Muscle of back (tissue), 11 donors: ENCODE data around the gene REXO1. TPM values are rescaled to one million over a fixed set of nuclear protein-coding genes. Genes with fewer than 3 reads are reported as not detected.

Experiments used
- DNase-seq, 3 donors: peaks; one replicate each; pipeline versions ENCODE4 v3.0.0 to v3.0.0-alpha.2; 2013
- polyA plus RNA-seq, 10 donors: library from polyadenylated mRNA; unstranded; fragments of 120-200 nt; gene quantifications; one replicate each; pipeline ENCODE4 v1.2.1, GENCODE V29; 2013; ENCODE audit not compliant: insufficient read length in 10 of 10

REXO1 gene
- polyA plus RNA-seq, 10 donors = 16.1 to 27.6 (median 23.0) TPM

DNA sequence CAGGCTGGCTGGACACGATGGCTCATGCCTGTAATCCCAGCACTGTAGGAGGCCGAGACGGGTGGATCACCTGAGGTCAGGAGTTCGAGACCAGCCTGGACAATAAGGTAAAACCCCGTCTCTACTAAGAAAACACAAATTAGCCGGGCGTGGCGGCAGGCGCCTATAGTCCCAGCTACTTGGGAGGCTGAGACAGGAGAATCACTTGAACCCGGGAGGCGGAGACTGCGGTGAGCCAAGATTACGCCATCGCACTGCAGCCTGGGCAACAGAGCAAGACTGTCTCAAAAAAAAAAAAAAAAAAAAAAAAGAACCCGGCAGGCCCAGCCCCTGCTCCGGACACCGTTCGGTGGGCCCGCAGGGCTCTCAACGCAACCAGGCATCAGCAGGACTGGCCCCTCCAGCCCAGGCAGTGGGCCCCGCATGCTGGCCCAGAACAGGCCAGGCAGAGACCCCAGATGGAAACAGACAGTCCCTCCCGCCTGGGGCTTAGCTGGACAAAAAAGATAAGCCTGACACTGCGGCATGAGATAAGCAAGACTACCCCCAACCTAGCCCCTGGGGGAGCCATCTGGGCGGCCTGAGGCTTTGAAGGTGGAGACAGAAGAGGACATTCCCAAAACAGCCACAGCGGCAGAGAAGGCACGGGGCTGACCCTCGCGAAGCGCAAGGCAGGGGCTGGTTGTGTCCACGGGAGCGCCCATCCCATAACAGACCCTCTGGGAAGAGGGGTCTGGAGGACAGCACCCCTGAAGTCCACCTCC lies 11.6 kb downstream of the REXO1 start:
- DNase-seq = no peak

DNA sequence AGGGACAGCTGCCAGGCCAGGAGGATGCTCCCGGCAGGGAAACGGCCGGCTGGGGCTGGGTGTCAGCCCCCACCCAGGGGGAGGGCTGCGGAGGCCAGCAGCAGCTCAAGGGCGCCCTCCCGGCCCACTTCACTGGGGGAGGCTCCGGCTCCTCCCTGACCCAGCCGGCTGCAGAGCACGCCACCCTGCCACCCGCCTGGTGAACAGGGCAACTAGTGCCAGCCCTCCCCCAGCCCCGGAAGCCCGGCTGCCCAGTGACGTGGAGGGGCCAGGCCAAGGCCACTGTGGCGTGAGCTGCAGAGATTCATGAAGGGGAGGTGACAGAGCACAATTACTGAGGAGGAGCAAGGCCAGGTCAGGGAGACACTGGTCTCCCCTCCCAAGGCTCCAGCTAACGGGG lies 14.7 kb downstream of the REXO1 start:
- DNase-seq = no peak

DNA sequence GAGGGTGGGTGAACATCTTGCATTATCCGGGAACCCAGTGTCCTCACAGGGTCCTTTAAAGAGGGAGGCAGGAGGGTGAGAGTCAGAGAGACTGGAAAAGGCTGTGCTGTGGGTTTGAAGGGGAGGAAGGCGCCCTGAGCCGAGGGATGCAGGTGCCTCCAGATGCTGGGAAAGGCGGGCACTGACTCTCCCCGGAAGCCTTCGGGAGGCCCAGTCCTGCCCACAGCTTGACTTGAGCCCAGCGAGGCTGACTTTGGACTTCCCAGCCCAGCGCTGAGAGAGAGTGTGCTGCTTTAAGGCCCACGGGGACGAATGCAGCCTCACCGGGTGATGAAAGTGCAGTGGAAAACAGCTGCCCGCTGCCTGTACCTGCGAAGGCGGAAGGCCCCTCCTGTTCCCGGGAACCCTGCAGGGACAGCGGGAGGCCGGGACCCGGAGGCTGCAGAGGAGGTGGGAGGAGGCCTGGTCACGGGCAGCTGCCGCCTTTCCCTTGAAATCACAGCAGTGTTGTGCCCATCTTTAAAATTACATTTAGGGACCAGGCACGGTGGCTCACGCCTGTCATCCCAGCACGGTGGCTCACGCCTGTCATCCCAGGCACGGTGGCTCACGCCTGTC lies 16.1 kb downstream of the REXO1 start:
- DNase-seq = no peak

DNA sequence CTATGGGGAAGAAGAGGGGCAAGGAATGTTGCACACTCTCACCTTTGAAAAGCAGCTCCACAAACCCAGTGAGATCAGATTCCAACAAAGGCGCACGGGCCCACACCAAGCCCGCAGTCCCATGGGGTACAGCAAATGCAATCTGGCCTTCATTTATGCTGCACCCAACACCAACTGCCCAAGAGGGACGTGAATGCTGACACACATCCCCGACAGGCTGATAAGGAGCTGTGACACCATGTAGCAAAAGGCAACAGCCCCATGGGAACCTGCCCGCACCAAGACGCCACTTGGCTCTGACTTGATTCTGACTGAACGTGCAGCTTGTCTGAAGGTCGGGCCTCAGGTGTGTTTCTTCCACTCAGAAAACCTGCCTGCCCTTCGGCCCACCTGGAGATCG lies 17.3 kb downstream of the REXO1 start:
- no peak for DNase-seq

DNA sequence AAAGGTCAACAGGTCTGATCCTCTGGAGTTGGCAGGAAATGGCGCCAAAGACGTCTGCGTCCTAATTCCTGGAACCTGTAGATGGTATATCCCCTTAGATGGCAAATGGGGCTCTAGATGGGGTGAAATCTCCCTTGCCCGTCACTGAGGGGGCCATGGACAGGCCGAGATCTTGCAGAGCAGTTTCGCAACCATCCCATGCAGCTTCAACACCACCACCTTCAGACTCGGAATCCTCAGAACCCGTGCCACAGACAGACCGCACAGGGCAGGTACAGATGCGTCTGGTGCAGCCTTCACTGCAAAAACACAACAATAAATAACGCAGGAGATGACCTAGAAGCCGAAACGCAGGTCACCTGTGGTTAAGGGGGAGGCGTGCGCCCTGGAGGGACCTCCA lies 17.7 kb downstream of the REXO1 start:
- DNase-seq = no peak

DNA sequence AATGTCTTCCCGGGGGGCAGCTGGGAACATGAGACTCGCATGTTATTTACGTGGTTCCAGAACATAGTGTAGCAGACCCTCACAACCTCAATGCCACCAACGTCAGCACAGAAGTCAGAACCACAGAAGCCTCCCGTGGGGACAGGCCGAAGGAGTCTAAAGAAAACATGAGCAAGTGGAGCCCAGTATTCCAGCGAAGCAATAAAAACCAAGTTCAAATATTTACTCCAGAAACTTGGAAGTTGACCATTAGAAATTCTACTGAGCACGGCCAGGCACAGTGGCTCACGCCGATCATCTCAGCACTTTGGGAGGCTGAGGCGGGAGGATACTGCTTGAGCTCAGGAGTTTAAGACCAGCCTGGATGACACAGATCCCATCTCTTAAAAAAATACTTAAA lies 18.3 kb downstream of the REXO1 start:
- DNase-seq = no peak

DNA sequence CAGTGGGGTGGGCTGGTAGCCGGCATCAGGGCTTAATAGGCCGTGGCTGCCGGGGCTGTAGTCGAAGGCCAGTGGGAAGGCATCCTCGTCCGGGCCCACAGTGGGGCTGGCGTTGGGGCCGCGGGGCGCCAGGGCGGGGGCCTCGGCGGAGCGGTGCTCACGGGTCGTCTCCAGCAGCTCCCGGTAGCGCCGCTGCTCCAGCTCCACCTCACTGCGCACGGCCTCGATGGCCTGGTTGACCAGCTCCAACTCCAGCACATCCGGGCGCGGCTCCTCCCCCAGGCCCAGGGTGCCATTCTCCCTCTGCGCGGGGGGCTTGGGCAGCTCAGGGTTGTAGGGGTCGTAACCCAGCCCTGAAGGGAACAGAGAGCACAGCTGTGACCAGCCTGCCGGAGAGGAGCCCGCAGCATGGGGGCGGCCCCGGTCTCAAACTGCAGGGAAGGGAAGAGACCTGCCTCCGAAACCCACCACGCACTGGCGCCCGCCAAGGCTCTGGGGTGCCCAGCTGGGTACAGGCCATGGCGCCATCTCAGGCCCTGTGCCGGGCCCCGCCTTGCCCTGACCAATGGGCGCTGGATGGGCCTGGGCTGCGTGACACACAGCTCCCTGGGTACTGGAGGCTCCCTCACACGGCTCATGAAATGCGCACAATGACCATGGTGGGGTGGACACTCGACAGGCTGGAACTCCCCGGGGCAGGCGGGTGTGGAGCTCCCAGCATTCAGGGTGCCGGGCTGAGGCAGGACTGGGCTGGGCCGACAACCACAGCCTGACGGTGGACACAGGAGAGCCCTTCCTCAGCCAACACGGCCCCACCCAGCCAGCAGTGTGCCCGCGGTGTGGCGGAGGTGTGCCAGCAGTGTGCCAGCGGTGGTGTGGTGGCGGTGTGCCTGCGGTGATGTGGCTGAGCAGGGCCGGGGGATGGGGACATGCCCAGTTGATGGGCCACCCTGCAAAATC lies 19.7 kb downstream of the REXO1 start:
- no peak for DNase-seq

DNA sequence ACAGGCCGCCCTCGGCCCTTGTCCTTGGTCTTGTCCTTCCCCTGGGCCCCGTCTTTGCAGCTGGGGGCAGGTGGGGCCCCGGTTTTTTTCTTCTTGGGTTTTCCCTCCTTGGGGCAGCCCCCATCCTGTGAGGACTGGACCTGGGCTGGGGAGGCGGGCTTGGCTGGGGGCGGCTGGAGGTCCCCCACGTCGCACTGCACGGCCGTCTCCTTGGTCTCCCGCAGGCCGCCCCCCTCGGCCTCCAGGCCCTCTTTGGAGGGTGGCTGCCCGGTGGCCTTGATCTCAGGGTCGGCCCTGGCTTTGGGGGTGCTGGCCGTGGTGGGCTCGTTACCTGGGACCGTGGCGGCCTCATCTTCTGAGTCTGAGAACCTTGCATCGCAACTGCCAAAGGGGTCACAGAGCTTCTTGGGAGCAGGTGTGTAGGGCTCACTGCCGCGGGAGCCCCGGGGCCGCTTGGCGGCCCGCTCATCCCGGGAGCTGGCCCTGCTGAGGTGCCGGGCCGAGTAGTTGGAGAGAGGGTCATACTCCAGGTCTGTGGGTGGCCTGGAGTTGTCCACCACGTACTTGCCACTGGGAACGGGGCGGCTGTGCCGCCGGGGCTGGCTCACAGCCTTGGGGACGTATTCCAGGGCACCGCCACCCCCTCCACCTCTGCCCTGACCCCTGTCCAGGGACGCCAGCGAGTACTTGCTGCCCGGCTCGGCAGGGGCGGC lies 20.6 kb downstream of the REXO1 start:
- DNase-seq = no peak

DNA sequence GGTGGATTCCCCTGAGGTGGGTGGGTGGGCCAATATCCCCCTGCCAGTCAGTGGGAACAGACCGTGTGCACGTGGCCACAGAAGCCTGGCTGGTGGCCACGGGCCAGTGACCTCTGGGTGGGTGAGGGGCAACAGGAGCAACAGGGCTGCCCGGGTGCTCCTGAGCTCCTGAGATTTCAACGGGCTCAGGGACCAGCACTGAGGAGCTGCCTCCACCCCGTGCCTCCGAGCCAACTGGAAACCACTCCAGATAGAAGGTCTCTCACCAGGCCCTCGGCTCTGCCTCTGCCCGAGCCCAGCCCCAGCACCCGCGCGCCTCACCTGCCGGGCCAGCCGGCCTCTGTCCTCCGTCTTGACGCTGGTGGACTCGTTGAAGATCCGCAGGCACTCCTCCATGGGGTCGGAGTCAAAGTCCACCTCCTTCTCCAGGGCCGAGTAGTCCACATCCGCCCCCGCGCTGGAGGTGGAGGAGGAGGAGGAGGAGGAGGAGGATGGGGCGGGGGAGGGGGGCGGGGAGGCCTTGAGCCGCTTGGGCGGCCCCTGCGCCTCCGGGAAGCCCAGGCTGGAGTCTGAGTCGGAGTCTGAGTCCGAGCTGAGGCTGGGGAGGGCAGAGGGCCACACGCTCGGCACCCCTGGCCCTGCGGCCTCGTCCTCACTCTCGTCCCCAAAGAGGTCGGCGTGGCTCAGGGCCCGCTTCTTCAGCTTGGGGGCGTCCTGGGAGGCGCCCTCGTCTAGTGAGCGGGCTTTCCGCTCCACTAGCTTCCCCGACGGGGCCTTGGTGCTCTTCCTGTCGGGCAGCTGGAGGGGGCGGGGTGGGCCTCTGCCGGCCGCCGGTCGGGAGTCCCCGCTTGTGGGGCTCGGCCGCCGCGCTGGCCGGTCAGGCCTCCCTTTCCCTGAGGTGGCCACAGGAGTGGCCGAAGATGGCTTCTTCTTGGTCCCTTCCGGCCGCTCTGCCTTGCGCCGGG lies 21.4 kb downstream of the REXO1 start:
- DNase-seq = peak in 1 of 3 donors; percentile 53

DNA sequence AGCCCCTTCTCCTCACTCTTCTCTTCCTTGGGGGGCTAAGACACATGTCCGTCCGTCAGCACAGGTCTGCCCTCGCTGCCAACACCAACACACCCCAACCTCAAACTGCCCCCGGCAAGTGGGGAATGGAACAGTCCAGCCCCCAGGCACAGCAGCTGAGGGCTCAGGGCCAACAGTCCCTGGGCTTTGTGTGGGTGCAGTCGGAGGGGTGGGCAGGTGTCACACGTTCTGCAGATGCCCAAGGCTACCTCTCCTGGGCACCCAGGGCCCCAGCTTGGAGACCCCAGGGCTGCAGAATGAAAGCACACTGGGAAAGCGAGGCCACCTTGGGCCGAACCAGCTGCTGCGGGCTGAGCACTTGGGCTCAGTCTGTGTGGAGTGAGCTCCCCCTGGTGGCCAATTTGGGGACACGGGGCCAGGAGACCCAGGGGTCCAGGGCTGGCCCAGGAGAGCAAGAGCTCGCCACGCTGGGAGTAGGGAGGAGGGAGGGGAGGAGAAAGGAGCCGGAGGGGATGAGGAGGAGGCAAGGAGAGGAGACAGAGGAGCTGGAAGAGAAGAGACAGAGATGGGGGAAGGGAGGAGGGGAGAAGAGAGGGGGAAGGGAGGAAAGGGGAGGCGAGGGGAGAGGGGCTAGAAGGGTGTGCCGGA lies 22.2 kb downstream of the REXO1 start:
- peak; percentile 51 to 88 (median 75) for DNase-seq

DNA sequence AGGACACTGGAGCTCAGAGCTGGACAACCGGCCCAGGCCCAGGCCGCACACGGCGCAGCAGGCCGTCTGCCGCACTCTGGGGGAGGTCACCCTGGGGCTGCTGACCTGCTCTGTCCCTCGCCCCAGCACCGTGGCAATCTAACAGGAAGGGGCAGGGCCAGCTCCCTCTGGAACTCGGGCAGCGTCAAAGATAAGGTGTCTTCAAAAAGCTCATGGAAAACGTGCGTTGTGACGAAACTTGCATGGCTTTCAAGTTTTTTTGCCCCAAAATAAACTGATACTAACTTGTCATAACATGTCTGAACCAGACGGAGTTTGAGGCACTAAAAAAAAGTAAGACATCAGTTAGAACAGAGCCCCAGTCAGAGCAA lies 24.0 kb downstream of the REXO1 start:
- no peak for DNase-seq

DNA sequence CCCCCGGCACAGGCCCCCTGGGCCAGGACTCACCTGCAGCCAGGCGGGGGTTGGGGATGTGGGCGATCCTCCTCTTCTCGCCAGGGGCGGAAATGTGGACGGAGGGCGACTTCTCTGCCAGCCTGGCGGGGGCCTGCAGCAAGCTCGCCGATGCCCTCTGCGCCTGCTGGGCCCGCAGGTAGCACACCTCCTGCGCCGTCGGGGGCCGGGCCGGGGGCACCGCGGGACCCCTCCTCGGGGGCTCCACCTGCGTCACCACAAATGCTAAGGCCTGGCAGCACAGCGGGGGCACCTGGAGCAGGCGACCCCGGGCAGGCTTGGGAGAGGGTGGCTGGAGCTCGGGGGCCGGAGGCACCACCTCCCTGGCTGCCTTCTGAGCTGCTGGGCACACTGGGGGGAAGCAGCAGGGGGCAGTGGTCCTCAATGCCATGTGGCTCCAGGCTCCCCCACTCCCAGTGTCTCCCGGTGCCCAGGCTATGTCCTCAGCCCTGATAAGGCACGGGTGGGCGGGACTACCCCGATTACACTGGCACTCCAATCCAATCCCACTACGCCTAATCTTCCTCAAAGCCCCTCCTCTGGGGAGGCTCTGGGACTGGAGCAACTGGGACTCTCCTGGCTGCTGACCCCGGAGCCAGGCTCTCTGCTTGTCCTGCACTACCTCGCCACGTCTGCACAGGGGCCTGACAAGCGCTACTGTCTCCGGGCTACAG lies 24.6 kb downstream of the REXO1 start:
- no peak for DNase-seq

DNA sequence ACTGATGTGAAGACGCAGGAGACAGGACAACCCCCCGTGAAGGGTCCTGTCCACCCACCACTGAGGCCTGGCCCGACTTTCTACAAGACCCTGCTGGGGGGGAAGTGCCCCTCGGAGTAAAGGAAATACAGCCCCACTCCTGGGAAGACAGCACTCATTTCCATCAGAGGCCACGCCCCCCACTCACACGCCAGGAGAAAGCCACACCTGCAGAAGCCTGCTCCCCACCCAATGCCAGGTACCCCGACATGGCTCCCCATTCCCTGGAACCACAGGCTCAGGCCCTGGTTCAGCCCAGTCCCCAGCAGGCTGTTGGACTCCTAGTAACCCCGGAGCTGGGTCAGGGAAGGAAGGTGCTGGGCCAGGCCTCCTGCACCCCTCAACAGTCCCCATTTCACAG lies 25.3 kb downstream of the REXO1 start:
- DNase-seq = no peak

DNA sequence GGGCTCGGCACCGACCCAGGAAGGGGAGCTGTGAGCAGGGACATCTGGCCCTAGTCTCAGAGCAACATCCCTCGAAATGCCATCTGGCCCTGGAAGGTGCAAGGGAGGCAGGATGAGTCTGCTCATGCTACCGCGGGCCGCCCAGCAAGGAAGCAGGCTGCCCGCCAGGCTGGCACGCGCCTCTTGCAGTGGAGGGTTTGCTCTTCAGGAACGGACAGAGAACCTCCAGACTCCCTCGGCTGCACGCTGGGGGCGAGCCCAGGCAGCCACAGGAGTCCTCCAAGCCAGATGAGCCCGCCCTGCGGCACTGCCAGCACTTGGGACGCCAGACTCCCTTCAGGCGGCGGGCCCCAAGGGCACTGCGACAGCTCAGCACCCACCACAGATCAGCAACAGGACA lies 26.1 kb downstream of the REXO1 start:
- DNase-seq = no peak

DNA sequence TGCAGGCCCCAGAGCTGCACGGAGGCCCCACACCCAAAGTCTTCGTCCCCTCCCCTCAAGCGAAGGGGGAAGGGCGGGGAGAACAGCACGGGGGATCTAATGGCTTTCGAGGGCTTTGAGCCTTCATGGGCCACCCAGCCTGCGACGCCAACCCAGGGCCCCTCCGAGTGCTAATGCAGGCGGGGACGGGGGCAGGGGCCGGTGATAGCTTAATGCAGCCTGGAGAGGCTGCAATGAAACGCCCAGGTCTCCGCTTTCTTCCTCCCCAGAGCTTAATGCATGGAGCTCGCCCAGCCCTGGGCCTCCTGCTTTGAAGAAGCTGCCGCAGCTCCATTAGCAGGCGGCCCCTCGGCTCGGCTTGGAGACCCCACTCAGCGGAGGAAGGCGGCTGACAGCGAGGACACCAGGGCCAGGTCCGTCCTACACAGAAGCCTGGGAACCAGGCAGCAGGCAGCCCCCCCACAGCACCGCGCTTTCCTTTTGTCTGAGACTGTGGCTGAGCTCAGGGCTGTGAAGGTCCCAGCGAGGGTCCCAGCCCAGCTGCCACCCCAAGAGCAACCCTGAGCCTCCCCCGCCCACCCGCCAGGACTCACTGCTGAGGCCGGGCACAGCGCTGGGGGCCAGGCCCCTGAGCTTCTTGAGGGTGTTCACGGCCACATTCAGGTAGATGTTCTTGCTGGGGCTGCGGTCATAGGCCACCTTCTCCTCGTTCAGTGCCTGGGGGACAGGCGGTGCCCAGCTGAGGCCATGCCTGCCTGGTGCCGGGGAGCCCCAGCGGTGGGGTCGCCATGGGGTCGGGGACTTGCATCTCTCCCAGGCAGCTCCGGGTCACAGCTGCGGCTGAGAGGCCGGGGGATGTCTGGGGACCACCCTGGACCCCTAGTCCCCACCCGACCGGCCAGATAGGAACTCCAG lies 28.7 kb downstream of the REXO1 start:
- DNase-seq = peak in 1 of 3 donors; percentile 68

DNA sequence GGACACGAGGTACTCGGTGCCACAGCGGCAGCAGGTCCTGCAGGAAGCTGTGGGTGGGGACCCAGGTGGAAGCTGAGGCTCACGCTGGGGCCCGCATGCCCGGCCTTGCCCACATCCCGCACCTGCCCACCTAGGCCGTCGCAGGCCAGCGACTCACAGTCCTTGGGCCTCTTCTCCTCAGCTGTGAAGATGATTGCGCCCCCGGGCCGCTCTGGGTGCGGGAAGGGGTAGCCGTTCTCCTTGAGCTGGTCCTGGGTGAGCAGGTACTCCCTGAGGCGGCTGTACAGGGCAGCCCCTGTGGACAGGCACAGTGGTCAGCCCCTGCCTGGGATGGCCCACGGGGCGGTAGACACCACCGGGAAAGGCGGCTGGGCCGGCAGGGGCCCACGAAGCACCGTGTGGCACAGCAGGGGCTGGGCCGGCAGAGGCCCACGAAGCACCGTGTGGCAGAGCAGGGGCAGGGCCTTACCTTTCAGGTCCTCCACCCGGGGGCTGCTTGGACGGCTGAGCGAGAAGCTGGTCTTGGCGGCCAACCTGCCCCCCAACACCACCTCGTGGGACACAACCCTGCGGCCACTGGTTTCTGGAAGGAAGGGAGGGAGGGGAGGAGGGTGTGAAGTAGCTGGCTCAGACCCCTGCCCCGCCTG lies 29.6 kb downstream of the REXO1 start:
- DNase-seq = no peak

DNA sequence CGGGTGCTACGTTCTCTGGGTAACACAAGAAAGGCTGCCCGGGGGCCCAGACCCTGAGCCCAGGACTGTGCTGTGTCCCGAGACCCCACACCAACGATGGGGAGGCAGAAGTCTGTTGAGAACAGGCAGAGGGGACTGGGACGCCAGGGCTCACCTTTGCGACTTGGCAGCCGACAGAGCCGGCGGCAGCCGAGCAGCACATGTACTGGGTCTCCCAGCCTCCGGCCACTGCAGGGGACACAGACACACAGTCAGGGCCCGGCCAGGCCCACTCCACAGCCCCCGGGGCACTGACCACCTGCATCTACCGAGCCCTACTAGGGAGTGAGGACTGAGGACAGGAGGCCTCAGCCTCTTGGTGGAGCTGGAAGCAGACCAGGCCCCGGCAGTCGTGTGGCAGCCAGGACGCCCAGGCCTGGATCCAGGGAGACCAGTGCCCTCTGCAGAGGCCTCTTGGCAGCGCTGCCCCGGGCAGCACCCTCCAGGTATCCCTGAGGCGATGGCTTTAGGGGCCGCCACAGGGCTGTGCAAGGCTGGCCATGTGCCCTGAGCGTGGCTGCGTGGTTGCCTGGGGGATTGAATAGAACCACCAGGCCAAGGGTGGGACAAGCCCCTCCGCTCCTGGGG lies 30.6 kb downstream of the REXO1 start:
- no peak for DNase-seq
